Endometrium (tissue), 2 donors: Measurements from ENCODE around the gene MGME1.
A peak's percentile ranks its signal among the peaks of the same experiment; 100 is the strongest.

Source experiments
- FAIRE-seq: peaks from 2 replicates; lab custom pipeline; 2012; peaks lifted over from hg19 to GRCh38; lab: Jason Lieb, UNC
- donor health status: control.
- donor health status: control.

The MGME1 gene

GRCh38 chr20:17968366-17969277 lies at the start of gene MGME1, which contains the start of gene SNX5:
TSS of gene MGME1 (plus strand) at chr20:17969018. CDS start at chr20:17969860, 842 bp downstream.
TSS of gene SNX5 (minus strand) at chr20:17968794. CDS start at chr20:17968425, 369 bp downstream.
- peak; percentile 91 for FAIRE-seq

GRCh38 chr20:17919149-17919548 lies 49.7 kb upstream of the MGME1 start:
- FAIRE-seq, result no peak

- FAIRE-seq, result no peak
Observed at GRCh38 chr20:17921774-17922173, 47.0 kb upstream of the MGME1 start.

- FAIRE-seq, result no peak
Observed at GRCh38 chr20:17925141-17925939, 43.5 kb upstream of the MGME1 start.

- FAIRE-seq, result no peak
Observed at GRCh38 chr20:17925940-17926300, 42.9 kb upstream of the MGME1 start.

- no peak for FAIRE-seq
Observed at GRCh38 chr20:17928211-17928611, 40.6 kb upstream of the MGME1 start.

- no peak for FAIRE-seq
Observed at GRCh38 chr20:17928633-17929311, 40.0 kb upstream of the MGME1 start.

GRCh38 chr20:17931513-17931912 lies 37.3 kb upstream of the MGME1 start:
- no peak for FAIRE-seq

GRCh38 chr20:17932396-17932795 lies 36.4 kb upstream of the MGME1 start:
- no peak for FAIRE-seq

GRCh38 chr20:17933121-17933520 lies 35.7 kb upstream of the MGME1 start:
- FAIRE-seq, result no peak

- FAIRE-seq, result no peak
Observed at GRCh38 chr20:17933711-17934110, 35.1 kb upstream of the MGME1 start.

GRCh38 chr20:17934141-17934862 lies 34.5 kb upstream of the MGME1 start:
- no peak for FAIRE-seq

GRCh38 chr20:17935186-17935585 lies 33.6 kb upstream of the MGME1 start:
- no peak for FAIRE-seq

- FAIRE-seq, result no peak
Observed at GRCh38 chr20:17935761-17936160, 33.1 kb upstream of the MGME1 start.

- no peak for FAIRE-seq
Observed at GRCh38 chr20:17936286-17936760, 32.5 kb upstream of the MGME1 start.

- no peak for FAIRE-seq
Observed at GRCh38 chr20:17936761-17937732, 31.8 kb upstream of the MGME1 start.

GRCh38 chr20:17938871-17939619 lies 29.8 kb upstream of the MGME1 start:
- no peak for FAIRE-seq

- FAIRE-seq, result no peak
Observed at GRCh38 chr20:17939622-17940223, 29.1 kb upstream of the MGME1 start.
